Esophagus muscularis mucosa (tissue), 3 donors: ENCODE results near the gene ADCY10.

Experiments
- POLR2A ChIP-seq: fragments of 450-650 bp; IDR thresholded peaks from one replicate; pipeline ENCODE4 v1.6.1; 2017; ENCODE audit warnings: antibody characterized with exemption, moderate library complexity, mild to moderate bottlenecking, low read depth
- POLR2AphosphoS5 ChIP-seq, 2 donors: sonication (generic); formaldehyde crosslinking; IDR thresholded peaks; one replicate each; pipeline ENCODE4 v1.6.1; 2017; ENCODE audit warnings: antibody characterized with exemption in 2 of 2
- TF ChIP-seq, protein P1 (sequence below), 3 experiments: fragments of 200-600 bp in 2 of 3; fragments of 450-650 bp in 1 of 3; sonication (generic) in 2 of 3; IDR thresholded peaks; one replicate each; pipeline ENCODE4 v1.5.1; 2017 to 2019; ENCODE audit warnings: antibody characterized with exemption in 3 of 3, mild to moderate bottlenecking in 2 of 3, moderate library complexity in 1 of 3

DNA sequence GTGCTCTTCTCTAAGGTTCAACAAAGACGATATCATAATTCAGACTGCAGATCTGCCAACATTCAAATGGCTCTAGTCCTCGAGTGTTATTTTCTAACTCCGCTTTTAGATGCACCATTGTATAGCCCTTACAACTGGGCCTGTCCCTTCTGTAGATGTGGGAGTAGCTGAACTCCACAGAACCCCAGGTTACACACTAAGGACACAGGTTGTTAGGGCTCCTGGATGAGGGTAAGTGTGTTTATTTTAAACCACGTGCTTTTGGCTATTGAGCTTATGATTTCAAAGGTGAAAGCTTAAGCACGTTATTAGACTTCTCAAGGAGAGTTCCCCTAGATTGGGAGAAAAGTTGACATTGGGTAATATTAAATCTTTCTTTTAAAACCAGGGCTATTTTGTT is 127.4 kb downstream of the ADCY10 start:
- TF ChIP-seq POLR2A (no peak), POLR2AphosphoS5 (IDR thresholded peaks at IDR 0.05) (no peak)
- TF ChIP-seq, protein P1, sequence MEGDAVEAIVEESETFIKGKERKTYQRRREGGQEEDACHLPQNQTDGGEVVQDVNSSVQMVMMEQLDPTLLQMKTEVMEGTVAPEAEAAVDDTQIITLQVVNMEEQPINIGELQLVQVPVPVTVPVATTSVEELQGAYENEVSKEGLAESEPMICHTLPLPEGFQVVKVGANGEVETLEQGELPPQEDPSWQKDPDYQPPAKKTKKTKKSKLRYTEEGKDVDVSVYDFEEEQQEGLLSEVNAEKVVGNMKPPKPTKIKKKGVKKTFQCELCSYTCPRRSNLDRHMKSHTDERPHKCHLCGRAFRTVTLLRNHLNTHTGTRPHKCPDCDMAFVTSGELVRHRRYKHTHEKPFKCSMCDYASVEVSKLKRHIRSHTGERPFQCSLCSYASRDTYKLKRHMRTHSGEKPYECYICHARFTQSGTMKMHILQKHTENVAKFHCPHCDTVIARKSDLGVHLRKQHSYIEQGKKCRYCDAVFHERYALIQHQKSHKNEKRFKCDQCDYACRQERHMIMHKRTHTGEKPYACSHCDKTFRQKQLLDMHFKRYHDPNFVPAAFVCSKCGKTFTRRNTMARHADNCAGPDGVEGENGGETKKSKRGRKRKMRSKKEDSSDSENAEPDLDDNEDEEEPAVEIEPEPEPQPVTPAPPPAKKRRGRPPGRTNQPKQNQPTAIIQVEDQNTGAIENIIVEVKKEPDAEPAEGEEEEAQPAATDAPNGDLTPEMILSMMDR (IDR thresholded peaks at IDR 0.05) = no peak
